H1 (cell line): ENCODE results near the gene NR2F1. TPM values are rescaled to one million over a fixed set of nuclear protein-coding genes. Genes with fewer than 3 reads are reported as not detected.

Experiments used
- CTCF ChIA-PET: fragments of 300-600 bp; sonication (Branson Sonifier 250); formaldehyde crosslinking; loops from one replicate; lab custom pipeline; 2021; ENCODE audit not compliant: partially characterized antibody; lab: Charles Lee
- POLR2A ChIA-PET: fragments of 300-600 bp; sonication (Branson Sonifier 250); formaldehyde crosslinking; loops from one replicate; lab custom pipeline; 2021; ENCODE audit warnings: inconsistent platforms; ENCODE audit not compliant: partially characterized antibody; lab: Charles Lee
- DNase-seq, 2 experiments: peaks; one replicate each; pipeline versions ENCODE4 v3.0.0 to v3.0.0-alpha.2; 2010 to 2022; ENCODE audit warnings: low spot score in 2 of 2, low read depth in 1 of 2, mixed read lengths in 1 of 2
- FAIRE-seq: peaks from 2 replicates; lab custom pipeline; 2011; peaks lifted over from hg19 to GRCh38; lab: Jason Lieb, UNC
- H2AFZ ChIP-seq: 2 replicates; pipeline ENCODE4 v1.8.1; 2012; ENCODE audit warnings: low read length, inconsistent platforms
- H2AK5ac ChIP-seq: 2 replicates; pipeline ENCODE4 v1.6.1; 2013; ENCODE audit warnings: low read depth, low read length
- H2BK120ac ChIP-seq: replicated peaks from 2 replicates; pipeline ENCODE3; 2013; ENCODE audit warnings: low read depth, low read length, inconsistent platforms
- H2BK12ac ChIP-seq: 2 replicates; pipeline ENCODE4 v1.6.1; 2013; ENCODE audit warnings: low read depth, low read length
- H2BK15ac ChIP-seq: 2 replicates; pipeline ENCODE4 v1.6.1; 2013; ENCODE audit warnings: low read length
- H2BK20ac ChIP-seq: 2 replicates; pipeline ENCODE4 v1.6.1; 2013; ENCODE audit warnings: low read length
- H2BK5ac ChIP-seq: 2 replicates; pipeline ENCODE4 v1.6.1; 2013; ENCODE audit warnings: low read depth, low read length
- H3K14ac ChIP-seq: 2 replicates; pipeline ENCODE4 v1.6.1; 2013; ENCODE audit warnings: inconsistent platforms; ENCODE audit not compliant: insufficient read length
- H3K18ac ChIP-seq: 2 replicates; pipeline ENCODE4 v1.6.1; 2013; ENCODE audit warnings: low read length; ENCODE audit errors: extremely low read depth
- H3K23ac ChIP-seq: 2 replicates; pipeline ENCODE4 v1.6.1; 2013; ENCODE audit warnings: inconsistent platforms; ENCODE audit not compliant: insufficient read length
- H3K23me2 ChIP-seq: 2 replicates; pipeline ENCODE4 v1.6.1; 2013; ENCODE audit warnings: low read depth, low read length
- H3K27ac ChIP-seq: 2 replicates; pipeline ENCODE4 v1.6.1; 2011; ENCODE audit warnings: low read depth, low read length, inconsistent platforms
- H3K27me3 ChIP-seq, 4 experiments: replicated peaks in 1 of 4; 1 replicate in 1 of 4; 2 replicates in 3 of 4; pipeline versions ENCODE4 v1.6.1 to v1.8.1; 2011 to 2013; ENCODE audit warnings: low read length in 3 of 4, mild to moderate bottlenecking in 3 of 4, inconsistent platforms in 2 of 4, mixed read lengths in 2 of 4, moderate library complexity in 1 of 4; ENCODE audit not compliant: control insufficient read depth in 3 of 4, insufficient read depth in 3 of 4; ENCODE audit errors: extremely low read depth in 1 of 4
- H3K36me3 ChIP-seq, 4 experiments: 2 replicates each; pipeline versions ENCODE4 v1.6.1 to v1.8.1; 2011 to 2013; ENCODE audit warnings: mild to moderate bottlenecking in 4 of 4, low read length in 3 of 4, moderate library complexity in 2 of 4, control low read depth in 1 of 4, inconsistent platforms in 1 of 4; ENCODE audit not compliant: insufficient read depth in 4 of 4, control insufficient read depth in 2 of 4
- H3K4ac ChIP-seq: replicated peaks from 2 replicates; pipeline ENCODE3; 2013; ENCODE audit warnings: low read length, low read depth, mixed read lengths, inconsistent platforms; ENCODE audit not compliant: insufficient read length
- H3K4me1 ChIP-seq, 4 experiments: replicated peaks in 1 of 4; 1 replicate in 1 of 4; 2 replicates in 3 of 4; pipeline versions ENCODE4 v1.6.1 to v1.8.1; 2011 to 2013; ENCODE audit warnings: low read length in 3 of 4, inconsistent platforms in 2 of 4, mixed read lengths in 1 of 4; ENCODE audit not compliant: insufficient read depth in 4 of 4, control insufficient read depth in 3 of 4
- H3K4me2 ChIP-seq, 2 experiments: 2 replicates each; pipeline versions ENCODE4 v1.6.1 to v1.8.1; 2011 to 2013; ENCODE audit warnings: low read depth in 2 of 2, low read length in 2 of 2, control low read depth in 1 of 2, inconsistent platforms in 1 of 2, mild to moderate bottlenecking in 1 of 2; ENCODE audit not compliant: insufficient read depth in 1 of 2
- H3K4me3 ChIP-seq, 4 experiments: fragments of 200-600, 300-600 bp in 1 of 4; sonication (generic), shearing (Covaris generic), sonication (Bioruptor Twin) in 1 of 4; 2 replicates each; pipeline versions ENCODE4 v1.5.1 to v1.8.1; 2011 to 2016; ENCODE audit warnings: low read length in 4 of 4, low read depth in 3 of 4, control low read depth in 2 of 4, inconsistent platforms in 2 of 4, mild to moderate bottlenecking in 2 of 4, mixed read lengths in 1 of 4, moderate library complexity in 1 of 4; ENCODE audit not compliant: insufficient read depth in 2 of 4; ENCODE audit errors: extremely low read depth in 1 of 4
- H3K56ac ChIP-seq: replicated peaks from 2 replicates; pipeline ENCODE3; 2013; ENCODE audit warnings: low read depth, mild to moderate bottlenecking, mixed read lengths, low read length, inconsistent platforms; ENCODE audit not compliant: insufficient read length
- H3K79me1 ChIP-seq: 2 replicates; pipeline ENCODE4 v1.6.1; 2013; ENCODE audit warnings: low read depth, low read length, control low read depth
- H3K79me2 ChIP-seq, 2 experiments: 2 replicates each; pipeline versions ENCODE4 v1.6.1 to v1.8.1; 2012 to 2013; ENCODE audit warnings: low read length in 2 of 2, mild to moderate bottlenecking in 2 of 2, inconsistent platforms in 1 of 2; ENCODE audit not compliant: insufficient read depth in 2 of 2, control insufficient read depth in 1 of 2
- H3K9ac ChIP-seq, 4 experiments: replicated peaks in 1 of 4; 1 replicate in 1 of 4; 2 replicates in 3 of 4; pipeline versions ENCODE4 v1.6.1 to v1.8.1; 2011 to 2013; ENCODE audit warnings: low read depth in 3 of 4, low read length in 3 of 4, control low read depth in 2 of 4, mild to moderate bottlenecking in 2 of 4, moderate library complexity in 2 of 4, inconsistent platforms in 1 of 4; ENCODE audit errors: extremely low read depth in 1 of 4
- H3K9me3 ChIP-seq, 2 experiments: 2 replicates each; pipeline versions ENCODE4 v1.6.1 to v1.8.1; 2012 to 2013; ENCODE audit warnings: mild to moderate bottlenecking in 2 of 2, moderate library complexity in 2 of 2, control low read depth in 1 of 2, inconsistent platforms in 1 of 2, low read depth in 1 of 2, low read length in 1 of 2, mixed read lengths in 1 of 2; ENCODE audit not compliant: insufficient read depth in 2 of 2
- H4K20me1 ChIP-seq, 2 experiments: replicated peaks in 1 of 2; 2 replicates each; pipeline versions ENCODE3 to v1.8.1; 2011 to 2013; ENCODE audit warnings: inconsistent platforms in 2 of 2, low read length in 2 of 2, mild to moderate bottlenecking in 1 of 2; ENCODE audit not compliant: insufficient read depth in 2 of 2, control insufficient read depth in 1 of 2
- H4K5ac ChIP-seq: 2 replicates; pipeline ENCODE4 v1.6.1; 2013; ENCODE audit warnings: low read length, low read depth, mixed read lengths, inconsistent platforms; ENCODE audit not compliant: insufficient read length
- H4K8ac ChIP-seq: 2 replicates; pipeline ENCODE4 v1.8.0; 2013; ENCODE audit warnings: mild to moderate bottlenecking, moderate library complexity, low read length, inconsistent platforms; ENCODE audit not compliant: insufficient read depth; ENCODE audit errors: extremely low read depth
- H4K91ac ChIP-seq: replicated peaks from 2 replicates; pipeline ENCODE3; 2013; ENCODE audit warnings: low read length, mixed read lengths, inconsistent platforms; ENCODE audit not compliant: insufficient read length
- EP300 ChIP-seq, 2 experiments: IDR thresholded peaks; 1 replicate in 1 of 2; 2 replicates in 1 of 2; pipeline ENCODE4 v1.6.1; 2011 to 2012; ENCODE audit warnings: low read depth in 2 of 2, low read length in 2 of 2, mild to moderate bottlenecking in 2 of 2, borderline replicate concordance in 1 of 2, inconsistent platforms in 1 of 2, moderate library complexity in 1 of 2
- GABPA ChIP-seq: IDR thresholded peaks from 2 replicates; pipeline ENCODE4 v1.6.1; 2011; ENCODE audit warnings: mild to moderate bottlenecking, low read length, moderate library complexity, borderline replicate concordance; ENCODE audit not compliant: insufficient read depth
- POLR2A ChIP-seq, 2 experiments: IDR thresholded peaks; 1 replicate in 1 of 2; 2 replicates in 1 of 2; pipeline ENCODE4 v1.6.1; 2011; ENCODE audit warnings: low read depth in 2 of 2, low read length in 2 of 2, mild to moderate bottlenecking in 2 of 2; ENCODE audit errors: control extremely low read depth in 1 of 2
- RAD21 ChIP-seq, 2 experiments: IDR thresholded peaks in 1 of 2; conservative IDR thresholded peaks in 1 of 2; 2 replicates each; pipeline ENCODE4 v1.6.1; 2011; ENCODE audit warnings: low read depth in 2 of 2, low read length in 2 of 2, improper control_type of control experiment in 1 of 2, inconsistent platforms in 1 of 2, mild to moderate bottlenecking in 1 of 2, moderate library complexity in 1 of 2
- RXRA ChIP-seq: IDR thresholded peaks from 2 replicates; pipeline ENCODE4 v1.6.1; 2011; ENCODE audit warnings: low read depth, mild to moderate bottlenecking, low read length, moderate library complexity; ENCODE audit not compliant: insufficient read depth
- SIX5 ChIP-seq: IDR thresholded peaks from 2 replicates; pipeline ENCODE4 v1.6.1; 2011; ENCODE audit warnings: mild to moderate bottlenecking, low read depth, low read length
- TCF12 ChIP-seq: IDR thresholded peaks from 2 replicates; pipeline ENCODE4 v1.6.1; 2011; ENCODE audit warnings: low read depth, mild to moderate bottlenecking, low read length
- ZNF274 ChIP-seq: IDR thresholded peaks from 2 replicates; pipeline ENCODE4 v1.7.0; 2012; ENCODE audit warnings: low read length, borderline replicate concordance; ENCODE audit errors: extremely low read depth
- WGBS, 2 experiments: shearing (Covaris generic) in 1 of 2; methylation state at CpG; one replicate each; pipeline versions ENCODE4 v1.1.6 to v1.1.7; 2013 to 2015; ENCODE audit warnings: low lambda C conversion rate in 2 of 2, mixed read lengths in 2 of 2, inconsistent platforms in 1 of 2, low coverage in 1 of 2, missing lambda C conversion rate in 1 of 2; ENCODE audit not compliant: insufficient replicate concordance in 2 of 2, insufficient coverage in 1 of 2, insufficient read length in 1 of 2; ENCODE audit errors: extremely low coverage in 1 of 2, missing lambda C conversion rate in 1 of 2; 5-methylcytosine and 5-hydroxymethylcytosine counted together
- polyA plus RNA-seq, 7 experiments: library from polyadenylated mRNA; depleted of rRNA in 3 of 7; stranded (reverse) in 5 of 7; unstranded in 2 of 7; fragments of >200 nt in 5 of 7; fragments of 200-250 nt in 2 of 7; gene quantifications; 1 replicate in 5 of 7; 2 replicates in 1 of 7; 4 replicates in 1 of 7; pipeline versions ENCODE4 v1.2.1 to v1.2.3, GENCODE V29; 2011 to 2013; ENCODE audit warnings: missing spikeins in 2 of 7, mixed read lengths in 2 of 7
- total RNA-seq: library from RNA; stranded (reverse); fragmentation: NEBNext Ultra II Directional; extraction: Animal tissue kit (Norgen Biotek cat#: 25700); gene quantifications from 2 replicates; pipeline ENCODE4 v1.2.1, GENCODE V29; 2021

NR2F1 gene
- total and polyA plus RNA-seq, 2 of the 8 experiments (the other 6 are each of a cell fraction or from before 2014, with no cell fraction given), result not detected

GRCh38 chr5:93569300-93570160 lies 13.5 kb upstream of the NR2F1 start:
- WGBS, 2 experiments, result 13% methylated on average over 13 of the region's 13 CpGs; no CpG with 5 or more reads in 1 of the 2 experiments
- Histone ChIP-seq H2BK15ac (no peak overlapping the region), H3K79me2 (no peaks in the 10 kb centered on the region), H4K5ac (no peak overlapping the region), H3K56ac (no peak overlapping the region), H2BK120ac (no peak overlapping the region), H2BK12ac (no peak overlapping the region), H4K91ac (no peak overlapping the region), H3K4ac (no peak overlapping the region), H3K79me1 (no peaks in the 10 kb centered on the region), H3K9me3 (no peaks in the 10 kb centered on the region), H3K9ac (no peak overlapping the region), H3K14ac (no peak overlapping the region), H3K27me3 (peaks cover 47 to 64% (median 63%) of the 10 kb centered on the region in 4 experiments), H3K4me3 (peak overlapping the region; percentile 16 to 59 (median 30); a peak in 6 of 8 replicates), H4K20me1 (peaks cover 6 to 15% of the 10 kb centered on the region in 2 experiments), H2BK5ac (no peak overlapping the region), H3K4me2 (peak overlapping the region; percentile 77 to 86), H4K8ac (no peak overlapping the region), H3K18ac (peak overlapping the region; percentile 9; the same call in 1 of the 2 replicates), H2AK5ac (no peak overlapping the region), H3K4me1 (peaks cover 10 to 27% (median 17%) of the 10 kb centered on the region in 4 experiments), H3K36me3 (no peaks in the 10 kb centered on the region), H3K27ac (no peak overlapping the region), H2BK20ac (no peak overlapping the region), H2AFZ (no peak overlapping the region), H3K23ac (no peak overlapping the region), H3K23me2 (peaks cover 7% of the 10 kb centered on the region; the same call in 1 of the 2 replicates)
- ChIA-PET POLR2A (interaction anchor here (1.4 kb wide), 1 partner anchor 11 kb away, joined by 3 read pairs; no protein-coding TSS in a partner anchor), CTCF (no interaction called here)
- DNase-seq (no peak), FAIRE-seq (peak; percentile 19)
- TF ChIP-seq RAD21 (IDR thresholded peaks at IDR 0.05 in 1 of 2, conservative IDR thresholded peaks at IDR 0.05 in 1 of 2; ENCODE audit: low read depth in 2 of 2, low read length in 2 of 2) (peak in 1 of 2 experiments; percentile 6; a peak in 1 of 4 replicates), GABPA (no peak), POLR2A (IDR thresholded peaks at IDR 0.05; ENCODE audit: control extremely low read depth in 1 of 2, low read depth in 2 of 2, low read length in 2 of 2) (no peak), SIX5 (no peak), ZNF274 (no peak), EP300 (IDR thresholded peaks at IDR 0.05; ENCODE audit: borderline replicate concordance in 1 of 2, low read depth in 2 of 2, low read length in 2 of 2) (no peak), TCF12 (peak; percentile 83), RXRA (no peak)
